ENCODE measurements around the gene GCK. TPM values are rescaled to one million over a fixed set of nuclear protein-coding genes. Genes with fewer than 3 reads are reported as not detected.

Gene GCK
- total RNA-seq, 1 experiment from 2014 or later = not detected

GRCh38 chr7:44232901-44233715 is 43.9 kb upstream of the GCK start:
- POLR2A ChIA-PET (ENCODE audit: low non-redundant PET) = no interaction called here
- TF ChIP-seq EZH2 (IDR thresholded peaks at IDR 0.05; ENCODE audit: borderline replicate concordance, low read depth, low read length, poor library complexity, severe bottlenecking) = no peak
- no peak for TF ChIP-seq CTCF (conservative IDR thresholded peaks at IDR 0.05; ENCODE audit: low read depth, low read length)
- H3K4me1 ChIP-seq (ENCODE audit: insufficient read depth, low read length, poor library complexity, severe bottlenecking) = no peaks in the 10 kb centered on the region
- no TSS peak for BruUV-seq (replicated peaks)
- H3K9me3 ChIP-seq (ENCODE audit: low read depth, low read length, poor library complexity, severe bottlenecking) = no peaks in the 10 kb centered on the region
- CTCF ChIA-PET = no interaction called here
- no peak overlapping the region for H3K27ac ChIP-seq (ENCODE audit: low read depth, low read length, poor library complexity, severe bottlenecking)
- no peaks in the 10 kb centered on the region for H3K27me3 ChIP-seq (replicated peaks; ENCODE audit: insufficient read depth, low read depth, low read length, poor library complexity)
- intact Hi-C loops (cut with micrococcal nuclease; ENCODE audit: unreplicated experiment) = no loop called here
- no peak overlapping the region for H3K4me3 ChIP-seq (ENCODE audit: low read depth, low read length, poor library complexity, severe bottlenecking)
- no peaks in the 10 kb centered on the region for H3K36me3 ChIP-seq (ENCODE audit: insufficient read depth, low read length, poor library complexity, severe bottlenecking)
- no peak for DNase-seq (ENCODE audit: low spot score)

GRCh38 chr7:44232396-44232795 is 43.2 kb upstream of the GCK start:
- ChIA-PET POLR2A (ENCODE audit: low non-redundant PET) (no interaction called here), CTCF (no interaction called here)
- DNase-seq (ENCODE audit: low spot score) = no peak
- intact Hi-C loops (cut with micrococcal nuclease; ENCODE audit: unreplicated experiment) = no loop called here
- H3K27ac ChIP-seq (ENCODE audit: low read depth, low read length, poor library complexity, severe bottlenecking) = no peak overlapping the region
- BruUV-seq (replicated peaks) = no TSS peak
- no peaks in the 10 kb centered on the region for H3K27me3 ChIP-seq (replicated peaks; ENCODE audit: insufficient read depth, low read depth, low read length, poor library complexity)
- H3K4me3 ChIP-seq (ENCODE audit: low read depth, low read length, poor library complexity, severe bottlenecking) = no peak overlapping the region
- no peaks in the 10 kb centered on the region for H3K9me3 ChIP-seq (ENCODE audit: low read depth, low read length, poor library complexity, severe bottlenecking)
- H3K4me1 ChIP-seq (ENCODE audit: insufficient read depth, low read length, poor library complexity, severe bottlenecking) = no peaks in the 10 kb centered on the region
- no peaks in the 10 kb centered on the region for H3K36me3 ChIP-seq (ENCODE audit: insufficient read depth, low read length, poor library complexity, severe bottlenecking)
- TF ChIP-seq EZH2 (IDR thresholded peaks at IDR 0.05; ENCODE audit: borderline replicate concordance, low read depth, low read length, poor library complexity, severe bottlenecking) = no peak
- no peak for TF ChIP-seq CTCF (conservative IDR thresholded peaks at IDR 0.05; ENCODE audit: low read depth, low read length)

- DNase-seq (ENCODE audit: low spot score) = no peak
- ChIA-PET CTCF (no interaction called here), POLR2A (ENCODE audit: low non-redundant PET) (no interaction called here)
- no peaks in the 10 kb centered on the region for H3K4me1 ChIP-seq (ENCODE audit: insufficient read depth, low read length, poor library complexity, severe bottlenecking)
- no TSS peak for BruUV-seq (replicated peaks)
- intact Hi-C loops (cut with micrococcal nuclease; ENCODE audit: unreplicated experiment) = no loop called here
- TF ChIP-seq CTCF (conservative IDR thresholded peaks at IDR 0.05; ENCODE audit: low read depth, low read length) (no peak), EZH2 (IDR thresholded peaks at IDR 0.05; ENCODE audit: borderline replicate concordance, low read depth, low read length, poor library complexity, severe bottlenecking) (no peak)
- H3K27me3 ChIP-seq (replicated peaks; ENCODE audit: insufficient read depth, low read depth, low read length, poor library complexity) = no peaks in the 10 kb centered on the region
- no peaks in the 10 kb centered on the region for H3K9me3 ChIP-seq (ENCODE audit: low read depth, low read length, poor library complexity, severe bottlenecking)
- no peaks in the 10 kb centered on the region for H3K36me3 ChIP-seq (ENCODE audit: insufficient read depth, low read length, poor library complexity, severe bottlenecking)
- no peak overlapping the region for H3K4me3 ChIP-seq (ENCODE audit: low read depth, low read length, poor library complexity, severe bottlenecking)
- no peak overlapping the region for H3K27ac ChIP-seq (ENCODE audit: low read depth, low read length, poor library complexity, severe bottlenecking)
Observed at GRCh38 chr7:44231088-44231487, 41.8 kb upstream of the GCK start.
